NOMO-1 treated with DMSO at 0.1 percent for 48 hours (cell line): ENCODE measurements around the gene RNLS.
A peak's percentile ranks its signal among the peaks of the same experiment; 100 is the strongest.

Experiments used
- DNase-seq: peaks from one replicate; lab custom pipeline; 2025; ENCODE audit not compliant: unreplicated experiment; lab: John Stamatoyannopoulos, UW

Gene RNLS

GRCh38 chr10:88582806-88583583 is at the start of gene RNLS:
TSS of gene RNLS (minus strand) at chr10:88583318.
- peak; percentile 50 for DNase-seq

- DNase-seq = peak; percentile 3
These were observed 41.7 kb upstream of the RNLS start for GRCh38 chr10:88624840-88625239.

- DNase-seq = no peak
These were observed 40.7 kb upstream of the RNLS start for GRCh38 chr10:88623835-88624234.

GRCh38 chr10:88620441-88620840 is 37.3 kb upstream of the RNLS start:
- no peak for DNase-seq

- no peak for DNase-seq
These were observed 35.4 kb upstream of the RNLS start for GRCh38 chr10:88618496-88618895.

GRCh38 chr10:88617772-88618300 is 34.7 kb upstream of the RNLS start:
- no peak for DNase-seq

GRCh38 chr10:88616250-88616977 is 33.3 kb upstream of the RNLS start:
- no peak for DNase-seq

GRCh38 chr10:88608780-88609179 is 25.7 kb upstream of the RNLS start:
- DNase-seq = no peak

- DNase-seq = no peak
These were observed 25.1 kb upstream of the RNLS start for GRCh38 chr10:88608052-88608732.

GRCh38 chr10:88598055-88598454 is 14.9 kb upstream of the RNLS start:
- peak; percentile 96 for DNase-seq

GRCh38 chr10:88594482-88594881 is 11.4 kb upstream of the RNLS start:
- DNase-seq = no peak

GRCh38 chr10:88592906-88593305 is 9.8 kb upstream of the RNLS start:
- no peak for DNase-seq

- DNase-seq = no peak
These were observed 9.3 kb upstream of the RNLS start for GRCh38 chr10:88592381-88592780.

- no peak for DNase-seq
These were observed 3.3 kb upstream of the RNLS start, which contains the start of gene LIPJ for GRCh38 chr10:88586462-88586861. TSS of gene LIPJ (plus strand) at chr10:88586762. CDS start at chr10:88590688, 3,926 bp downstream.

GRCh38 chr10:88583584-88583957 is 453 bp upstream of the RNLS start:
- peak; percentile 37 for DNase-seq

- no peak for DNase-seq
These were observed 710 bp downstream of the RNLS start for GRCh38 chr10:88582411-88582805.

- peak; percentile 55 for DNase-seq
These were observed 18.0 kb downstream of the RNLS start for GRCh38 chr10:88565072-88565471.

GRCh38 chr10:88562152-88562551 is 21.0 kb downstream of the RNLS start:
- no peak for DNase-seq

- no peak for DNase-seq
These were observed 25.5 kb downstream of the RNLS start for GRCh38 chr10:88557658-88558057.

- DNase-seq = no peak
These were observed 25.9 kb downstream of the RNLS start for GRCh38 chr10:88557256-88557655.

- peak; percentile 75 for DNase-seq
These were observed 27.8 kb downstream of the RNLS start for GRCh38 chr10:88555190-88555908.
